ENCODE results near the gene ADCY2.
"Not testable (repeated sequence)": the region's sequence is repeated elsewhere in the genome, so short reads cannot be mapped to it uniquely, and the experiment has no call there.

Gene ADCY2

GRCh38 chr5:7396713-7397454, 946 bp downstream of the ADCY2 start:
- DNase-seq, result no peak

DNA sequence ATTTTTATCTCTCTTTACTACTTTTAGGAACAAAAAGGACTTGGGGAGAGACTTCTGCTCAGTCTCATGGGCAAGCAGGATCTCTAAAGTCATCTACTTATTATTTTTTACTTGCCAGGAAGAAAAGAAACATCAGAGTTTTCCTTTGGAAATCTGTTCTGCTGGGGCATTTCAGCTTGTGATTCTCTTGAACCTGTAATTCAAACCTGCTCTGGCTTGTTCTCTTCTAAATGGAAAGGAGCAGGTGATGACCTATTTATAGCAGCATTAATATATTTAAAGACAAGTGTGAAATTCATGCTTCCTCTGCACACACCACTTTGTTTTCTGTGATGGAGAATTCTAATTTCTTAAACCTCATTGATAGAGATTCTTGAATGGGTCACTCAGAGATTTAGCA, 2.0 kb downstream of the ADCY2 start:
- DNase-seq, result no peak

GRCh38 chr5:7398596-7399280, 2.8 kb downstream of the ADCY2 start:
- DNase-seq, result no peak

GRCh38 chr5:7405277-7405676, 9.3 kb downstream of the ADCY2 start:
- no peak for DNase-seq

GRCh38 chr5:7410936-7411511, 15.1 kb downstream of the ADCY2 start:
- DNase-seq, result no peak

- no peak for DNase-seq
These were observed 16.5 kb downstream of the ADCY2 start for GRCh38 chr5:7412409-7412808.

DNA sequence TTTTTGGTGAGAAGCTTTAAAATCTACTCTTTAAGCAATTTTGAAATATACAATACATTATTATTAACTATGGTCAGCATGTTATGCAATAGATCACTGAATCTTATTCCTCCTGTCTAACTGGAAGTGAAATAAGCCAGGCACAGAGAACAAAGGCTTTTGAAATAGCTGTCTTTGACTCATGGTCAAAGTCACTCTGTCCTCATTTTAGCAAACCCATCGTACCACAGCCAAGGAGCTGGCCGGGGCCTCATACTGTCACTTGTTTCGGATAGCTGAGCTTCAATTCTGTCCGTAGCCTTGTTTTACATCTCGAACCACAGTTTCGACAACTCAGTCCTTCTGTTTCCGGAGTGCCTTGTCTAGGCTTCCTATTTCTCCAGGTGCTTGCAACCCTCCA, 19.2 kb downstream of the ADCY2 start:
- no peak for DNase-seq

DNA sequence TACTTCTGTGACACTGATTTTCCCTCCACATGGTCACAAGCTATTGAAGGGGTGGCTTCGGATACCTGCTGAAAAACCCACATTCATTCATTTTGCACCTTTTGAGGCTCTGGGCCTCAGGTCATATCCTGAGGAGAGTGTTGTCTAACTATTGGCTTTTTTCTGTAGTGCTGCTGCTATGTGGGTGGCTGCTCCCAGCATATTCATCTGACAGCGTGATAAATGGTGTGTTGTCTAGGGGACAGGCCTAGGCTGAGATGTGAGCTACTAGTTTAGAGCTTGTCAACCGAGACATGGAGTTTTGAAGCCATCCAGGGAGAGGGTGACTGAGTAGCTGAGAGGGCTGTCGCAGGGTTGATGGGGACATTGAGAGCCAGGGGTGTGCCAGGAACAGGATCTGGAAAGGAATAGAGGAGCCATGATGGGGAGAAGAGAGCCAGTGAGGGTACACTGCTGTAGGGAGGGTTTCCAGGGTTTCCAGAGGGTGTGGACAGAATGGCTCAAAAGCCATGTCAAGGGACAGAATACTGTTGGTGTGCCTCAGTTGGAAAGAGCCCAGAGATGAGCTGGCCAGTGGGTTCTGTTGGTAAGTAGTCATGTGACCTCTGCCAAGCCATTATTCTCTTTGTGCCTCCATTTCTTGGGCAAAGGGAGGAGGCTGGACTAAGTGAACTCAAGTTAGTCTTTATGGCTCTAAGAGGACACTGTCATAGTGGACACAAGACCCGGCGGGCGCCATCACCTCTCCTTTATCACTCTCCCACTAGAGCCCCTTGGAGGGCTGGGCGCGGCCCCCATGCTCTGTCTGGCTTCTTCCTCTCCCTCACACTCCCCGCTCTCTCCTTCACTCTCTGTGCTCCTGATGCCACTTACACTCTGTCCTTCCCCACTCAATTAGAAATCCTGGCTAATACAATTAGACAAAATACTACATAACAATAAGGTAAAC, 19.9 kb downstream of the ADCY2 start:
- no peak for DNase-seq

- DNase-seq, result no peak
These were observed 22.3 kb downstream of the ADCY2 start for GRCh38 chr5:7418276-7418675.

- DNase-seq, result no peak
These were observed 23.4 kb downstream of the ADCY2 start for GRCh38 chr5:7419367-7419766.

DNA sequence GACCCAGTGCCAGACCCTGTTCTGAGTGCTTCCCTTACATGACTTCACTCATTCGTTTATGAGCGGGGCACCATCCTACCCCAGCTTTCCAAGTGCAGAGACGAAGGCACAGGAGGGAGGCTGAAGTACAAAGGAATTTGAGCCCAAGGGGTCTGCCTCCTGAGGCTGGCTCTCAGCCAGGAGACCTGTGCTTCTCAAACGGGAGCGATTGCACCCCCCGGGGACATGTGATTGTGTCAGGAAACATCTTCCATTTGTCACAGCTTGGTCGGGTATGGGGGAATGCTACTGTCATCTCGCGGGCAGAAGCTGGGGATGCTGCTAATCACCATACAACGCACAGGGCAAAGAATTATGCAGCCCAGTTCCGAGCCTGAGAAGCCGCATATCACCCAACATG, 23.9 kb downstream of the ADCY2 start:
- DNase-seq, result no peak

DNA sequence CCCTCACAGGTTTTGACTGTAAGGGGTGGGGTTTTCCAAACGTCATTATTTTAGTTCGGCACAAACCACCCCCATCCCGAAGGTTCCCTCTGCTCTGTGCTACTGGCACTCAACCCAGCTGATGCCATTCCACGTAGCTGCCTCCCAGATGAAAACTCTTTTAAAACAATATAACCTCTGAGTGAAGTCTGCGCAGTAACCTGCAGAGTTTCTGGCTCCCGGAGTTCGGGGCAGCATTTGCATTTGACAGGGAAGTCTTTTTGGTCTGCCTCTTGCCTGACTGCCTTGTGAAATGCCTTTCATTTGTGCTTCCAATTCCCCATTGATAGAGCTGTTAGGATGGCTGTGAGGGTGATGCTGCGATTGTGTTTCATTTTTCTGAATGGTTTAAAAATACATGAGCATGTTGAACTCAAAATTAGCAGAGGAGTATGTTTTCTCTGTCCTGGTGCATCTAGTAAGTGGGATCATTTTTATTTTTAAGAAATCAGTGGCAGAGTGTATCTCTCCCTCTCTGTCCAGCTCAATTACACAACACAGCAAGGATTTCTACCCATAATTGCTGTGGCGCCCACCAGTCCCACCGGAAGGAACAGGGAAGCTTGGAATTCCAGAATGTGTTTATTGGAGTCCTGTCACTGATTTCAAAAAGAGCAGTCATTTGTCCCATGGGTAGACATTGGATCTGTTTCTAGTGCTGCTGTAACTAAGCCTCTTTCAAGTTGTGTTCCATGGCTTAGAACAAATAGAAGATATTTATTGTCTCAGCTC, 24.8 kb downstream of the ADCY2 start:
- DNase-seq, result no peak

- DNase-seq, result no peak
These were observed 26.6 kb downstream of the ADCY2 start for GRCh38 chr5:7422316-7423106.

- not testable (repeated sequence) for DNase-seq
These were observed 27.3 kb downstream of the ADCY2 start for GRCh38 chr5:7423231-7423630.

DNA sequence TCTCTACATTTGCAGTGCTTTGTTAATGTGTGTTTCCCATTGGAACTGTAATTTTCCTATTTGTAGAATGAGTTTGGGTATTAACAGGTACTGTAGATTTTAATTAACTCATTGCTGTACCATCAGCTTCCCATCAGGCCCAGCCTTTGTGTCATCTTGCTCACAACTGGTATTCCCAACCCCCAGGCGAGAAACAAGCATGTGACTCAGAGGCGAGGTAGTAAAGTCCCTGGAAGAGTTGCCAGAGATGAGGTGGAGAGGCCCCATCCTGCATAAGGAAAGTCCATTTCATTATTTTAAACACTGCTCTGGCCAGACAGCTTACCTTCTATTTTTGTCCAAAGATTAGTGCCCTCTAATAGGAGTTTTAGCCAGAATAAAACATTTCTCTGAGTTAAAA, 29.9 kb downstream of the ADCY2 start:
- no peak for DNase-seq

DNA sequence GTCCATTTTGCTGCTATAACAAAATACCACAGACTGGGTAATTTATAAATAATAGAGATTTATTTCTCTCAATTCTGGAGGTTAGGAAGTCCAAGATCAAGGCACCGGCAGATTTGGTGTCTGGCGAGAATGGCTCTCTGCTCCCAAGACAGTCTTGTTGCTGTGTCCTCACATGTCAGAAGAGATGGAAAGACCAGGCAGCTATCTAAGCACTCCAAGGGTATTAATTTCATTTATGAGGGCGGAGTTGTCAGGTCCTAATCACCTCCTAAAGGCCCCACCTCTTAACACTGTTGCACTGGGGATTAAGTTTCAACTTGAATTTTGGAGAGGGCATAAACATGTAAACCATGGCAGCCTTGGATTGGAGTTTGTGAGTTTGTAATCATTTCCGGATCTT, 30.3 kb downstream of the ADCY2 start:
- DNase-seq, result no peak

GRCh38 chr5:7434914-7435313, 39.0 kb downstream of the ADCY2 start:
- DNase-seq, result no peak

- DNase-seq, result no peak
These were observed 39.6 kb downstream of the ADCY2 start for GRCh38 chr5:7435503-7435902.

DNA sequence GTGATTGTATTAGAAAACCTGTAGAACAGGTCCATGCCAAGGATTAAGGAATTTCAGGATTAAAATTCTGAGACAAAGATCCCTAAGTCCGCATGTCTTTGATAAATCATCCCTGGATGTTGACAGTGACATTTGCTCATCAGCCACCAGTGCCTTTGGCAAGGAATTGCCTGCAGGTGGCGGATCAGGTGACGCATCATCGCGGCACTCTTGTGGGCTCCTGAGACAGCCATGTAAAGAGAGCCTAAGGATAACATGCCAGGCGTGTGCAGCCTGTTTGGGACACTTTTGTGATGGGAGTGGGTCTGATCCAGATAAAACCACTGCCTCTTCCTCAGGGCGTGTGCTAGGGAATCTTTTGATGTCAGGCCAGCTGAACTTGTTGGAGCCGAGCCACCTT, 40.6 kb downstream of the ADCY2 start:
- no peak for DNase-seq

DNA sequence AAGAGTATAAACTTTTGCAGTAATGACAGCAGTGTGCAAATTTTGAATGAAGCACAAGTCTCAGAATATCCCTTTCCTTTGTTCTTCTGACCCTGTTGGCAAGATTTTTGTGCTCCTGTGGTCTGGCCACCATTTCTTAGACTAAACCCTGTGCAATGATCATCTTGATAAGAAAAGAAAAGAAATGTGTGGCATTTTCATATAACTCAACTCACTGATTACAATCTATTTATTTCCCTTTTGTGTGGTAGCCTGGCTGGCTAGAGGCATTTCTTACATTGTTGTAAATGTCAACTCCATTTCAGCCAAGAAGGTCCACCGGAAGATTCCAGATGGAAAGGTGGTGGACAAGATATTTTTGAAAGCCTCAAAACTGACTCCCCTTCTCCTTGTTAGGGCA, 41.9 kb downstream of the ADCY2 start:
- no peak for DNase-seq

GRCh38 chr5:7445068-7445467, 49.1 kb downstream of the ADCY2 start:
- DNase-seq, result no peak

GRCh38 chr5:7445831-7446230, 49.9 kb downstream of the ADCY2 start:
- DNase-seq, result no peak
